ENCODE data around the gene HPS4. TPM values are rescaled to one million over a fixed set of nuclear protein-coding genes. Genes with fewer than 3 reads are reported as not detected.

HPS4 gene
- total RNA-seq, 1 donor from 2014 or later, result 28.4 TPM

DNA sequence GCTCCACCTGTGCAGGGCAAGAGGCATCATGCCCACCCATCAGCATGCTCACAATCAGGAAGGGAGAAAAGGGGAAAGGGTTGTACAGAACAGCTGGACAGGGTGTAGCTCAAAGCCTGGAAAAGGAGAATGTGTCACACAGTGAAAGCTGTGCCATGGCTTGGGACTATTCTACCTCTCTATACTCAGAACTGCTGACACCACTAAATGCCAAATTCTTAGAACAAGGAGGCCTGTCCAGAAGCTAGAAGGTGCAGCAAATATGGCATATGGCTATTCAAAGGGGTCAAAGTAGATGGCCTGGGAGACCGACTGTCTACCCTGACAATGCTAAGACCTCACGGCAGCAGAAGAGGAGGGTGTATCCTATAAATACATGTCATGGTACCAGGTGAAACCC is 12.8 kb downstream of the HPS4 start:
- no peak for DNase-seq (ENCODE audit: extremely low read depth, low read depth, low spot score)

DNA sequence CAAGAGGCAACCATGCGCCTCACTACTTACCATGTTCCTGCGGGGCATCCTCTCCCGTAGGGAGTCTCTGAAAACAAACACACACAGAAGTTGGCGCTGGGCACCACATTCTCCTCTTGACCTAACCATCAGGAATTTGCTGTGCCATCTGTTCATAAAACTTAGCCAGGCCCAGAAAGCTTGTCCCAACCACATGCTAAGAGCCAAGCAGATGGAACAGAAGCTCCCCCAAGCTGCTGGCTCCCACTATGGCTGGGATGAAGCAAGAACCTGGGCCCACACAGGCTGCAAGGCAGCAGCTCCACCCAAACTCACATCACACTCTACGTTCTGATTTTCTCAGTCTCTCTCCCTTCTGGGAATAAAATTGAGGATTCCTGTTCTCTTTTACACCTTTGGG is 17.4 kb downstream of the HPS4 start:
- DNase-seq (ENCODE audit: extremely low read depth, low read depth, low spot score), result no peak

- DNase-seq (ENCODE audit: extremely low read depth, low read depth, low spot score), result no peak
These were observed 19.3 kb downstream of the HPS4 start for GRCh38 chr22:26464312-26464711.

DNA sequence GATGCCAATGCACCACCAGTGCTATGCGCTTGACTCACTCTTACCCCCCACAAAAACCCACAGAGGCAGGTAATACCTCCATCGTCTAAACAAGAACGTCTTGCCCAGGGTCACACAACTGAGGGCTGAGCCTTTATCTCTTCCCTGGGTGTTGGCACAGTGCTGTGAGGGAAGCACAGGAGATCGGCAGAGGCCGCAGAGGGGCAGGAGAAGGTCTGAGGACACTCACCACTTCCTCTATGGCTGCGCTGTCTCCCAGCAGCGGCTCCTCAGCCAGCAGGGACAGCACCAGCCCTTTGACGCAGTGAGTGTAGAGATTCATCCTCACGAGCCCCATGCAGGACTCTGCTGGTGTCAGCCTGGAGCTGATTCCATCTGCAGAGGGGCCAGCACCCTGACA is 19.9 kb downstream of the HPS4 start:
- DNase-seq (ENCODE audit: extremely low read depth, low read depth, low spot score), result no peak

- no peak for DNase-seq (ENCODE audit: extremely low read depth, low read depth, low spot score)
These were observed 20.4 kb downstream of the HPS4 start for GRCh38 chr22:26463101-26463661.

- no peak for DNase-seq (ENCODE audit: extremely low read depth, low read depth, low spot score)
These were observed 20.9 kb downstream of the HPS4 start for GRCh38 chr22:26462641-26463040.

GRCh38 chr22:26462051-26462450 is 21.5 kb downstream of the HPS4 start:
- DNase-seq (ENCODE audit: extremely low read depth, low read depth, low spot score), result no peak

DNA sequence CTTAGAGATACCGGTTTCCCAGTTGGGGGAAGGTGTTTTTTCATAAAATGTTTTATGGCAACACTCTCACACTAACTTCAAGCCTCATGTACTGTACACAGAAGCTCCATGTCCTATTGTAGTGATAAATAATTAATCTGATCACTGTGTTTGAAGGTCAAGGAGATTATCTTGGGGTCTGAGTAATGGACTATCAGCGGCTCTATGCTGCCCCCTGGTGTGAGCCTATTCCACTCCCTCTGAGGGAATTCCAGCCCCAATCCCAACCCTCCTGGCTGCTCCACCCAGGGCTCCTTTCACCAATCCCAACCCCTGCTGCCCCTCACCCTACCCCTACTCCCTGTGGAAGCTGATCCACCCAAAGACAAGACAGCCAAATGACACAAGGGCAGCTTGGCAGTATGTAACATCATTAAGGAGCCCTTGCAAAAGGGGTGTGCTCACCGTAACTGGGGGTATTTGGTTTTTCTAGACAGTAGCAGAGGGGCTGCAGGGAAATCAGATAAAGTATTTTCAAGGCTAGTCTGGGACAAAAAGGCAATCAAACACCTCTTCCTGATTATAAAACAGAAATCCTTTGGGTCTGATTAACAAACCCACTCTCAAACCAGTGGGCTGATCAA is 22.3 kb downstream of the HPS4 start:
- DNase-seq (ENCODE audit: extremely low read depth, low read depth, low spot score), result no peak

- no peak for DNase-seq (ENCODE audit: extremely low read depth, low read depth, low spot score)
These were observed 23.4 kb downstream of the HPS4 start for GRCh38 chr22:26460202-26460601.

DNA sequence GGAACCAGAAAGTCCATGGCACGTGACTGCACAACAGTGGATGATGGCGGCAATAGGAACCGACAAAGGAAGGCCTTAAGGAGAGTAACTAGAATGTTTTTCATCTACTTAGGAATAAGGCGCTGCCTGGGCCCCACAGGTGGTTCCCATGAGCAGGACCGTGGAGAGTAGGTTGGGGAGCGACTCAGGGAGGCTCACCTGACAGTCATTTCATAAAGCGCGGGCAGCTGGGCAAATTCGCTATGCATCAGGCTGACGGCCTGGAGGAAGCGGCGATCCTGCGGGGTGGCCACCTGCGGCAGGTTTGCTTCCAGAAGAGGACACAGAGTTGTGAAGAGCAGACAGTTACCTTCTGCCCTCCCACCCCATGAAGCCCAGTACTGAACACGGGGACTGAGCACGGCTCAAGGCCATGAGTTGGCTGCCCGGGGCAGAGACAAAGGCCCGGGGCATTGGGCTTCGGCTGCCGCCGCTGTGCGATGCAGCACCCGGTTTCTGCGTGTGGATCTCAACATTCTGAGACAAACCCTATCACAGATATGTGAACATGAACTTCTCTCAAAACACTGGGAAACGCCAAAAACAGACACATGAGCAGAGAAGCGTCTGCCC is 25.8 kb downstream of the HPS4 start:
- no peak for DNase-seq (ENCODE audit: extremely low read depth, low read depth, low spot score)

- DNase-seq (ENCODE audit: extremely low read depth, low read depth, low spot score), result no peak
These were observed 29.6 kb downstream of the HPS4 start for GRCh38 chr22:26453812-26454500.

DNA sequence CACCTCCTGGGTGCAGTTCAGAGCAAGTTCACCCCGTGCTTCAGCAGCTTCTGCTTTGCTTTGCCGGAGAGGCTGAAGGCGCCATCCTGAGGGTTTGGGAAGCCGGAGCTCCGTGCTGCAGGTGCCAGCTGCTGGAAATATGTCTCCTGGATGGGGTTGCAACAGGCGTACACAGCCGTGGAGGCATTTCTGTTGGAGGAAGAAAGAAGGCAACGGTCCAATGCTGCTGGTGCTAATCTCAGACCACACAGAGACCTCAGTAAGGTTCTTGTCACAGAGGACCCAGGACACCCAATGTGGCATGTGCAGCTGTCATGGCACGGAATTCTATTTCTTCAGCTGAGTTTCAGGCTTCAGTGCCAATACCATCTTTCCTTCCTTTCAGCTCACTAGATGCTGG is 30.4 kb downstream of the HPS4 start:
- no peak for DNase-seq (ENCODE audit: extremely low read depth, low read depth, low spot score)

DNA sequence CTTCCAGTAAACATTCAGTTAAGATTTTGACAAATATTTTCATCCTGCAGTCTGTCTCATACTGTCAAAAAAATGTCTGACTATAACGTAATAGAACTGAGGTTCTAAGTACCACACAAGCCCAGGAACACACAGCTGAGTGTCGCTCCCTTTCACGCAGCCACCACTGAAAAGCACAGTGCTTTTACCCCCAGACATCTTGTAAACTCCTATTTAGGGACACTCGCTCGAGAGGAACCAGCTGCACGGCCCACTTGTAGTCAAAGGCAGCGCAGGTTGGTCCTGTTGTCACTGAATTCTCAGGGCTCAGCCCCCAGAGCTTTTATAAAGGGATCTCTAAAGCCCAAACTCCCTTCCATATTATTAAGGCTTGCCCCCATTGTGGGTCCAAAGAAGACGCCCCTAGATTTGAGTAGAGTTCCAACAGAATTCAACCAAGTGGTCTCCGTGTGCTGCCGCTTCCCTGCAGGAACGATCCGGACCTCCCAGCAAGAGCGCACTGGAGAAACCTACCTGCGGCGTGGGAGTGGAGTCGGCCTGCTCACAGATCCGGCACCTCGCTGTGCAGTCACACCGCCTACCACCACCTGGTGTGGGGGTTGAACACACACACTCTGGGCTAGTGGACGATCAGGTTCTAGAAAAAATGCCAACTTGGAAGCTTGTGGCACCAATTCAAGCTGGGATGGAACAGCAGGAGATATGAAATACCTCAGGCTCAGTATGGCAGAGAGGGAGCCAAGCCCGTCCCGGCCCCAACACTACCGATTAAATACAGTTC is 31.2 kb downstream of the HPS4 start:
- DNase-seq (ENCODE audit: extremely low read depth, low read depth, low spot score), result no peak

GRCh38 chr22:26450453-26451185 is 33.0 kb downstream of the HPS4 start:
- no peak for DNase-seq (ENCODE audit: extremely low read depth, low read depth, low spot score)

GRCh38 chr22:26448941-26449340 is 34.6 kb downstream of the HPS4 start:
- DNase-seq (ENCODE audit: extremely low read depth, low read depth, low spot score), result no peak

DNA sequence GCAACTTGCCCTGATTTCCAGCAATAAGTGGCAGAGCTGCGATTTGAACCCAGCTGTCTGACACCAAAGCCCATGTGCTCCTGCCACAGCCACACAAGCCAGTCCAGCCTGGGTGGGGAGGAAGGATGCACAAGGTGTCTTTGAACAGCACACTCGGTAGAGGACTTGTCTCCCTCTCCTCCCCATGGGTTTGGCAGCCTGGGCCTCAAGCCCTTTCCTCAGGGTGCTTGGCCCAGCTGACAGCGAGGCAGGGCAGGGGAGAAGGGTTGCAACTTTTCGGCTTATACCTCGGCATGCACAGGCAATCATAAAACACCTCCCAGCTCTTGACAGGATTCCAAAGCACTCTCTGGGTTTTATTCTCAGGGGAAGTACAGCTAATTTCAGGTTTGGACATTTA is 35.2 kb downstream of the HPS4 start:
- no peak for DNase-seq (ENCODE audit: extremely low read depth, low read depth, low spot score)

- DNase-seq (ENCODE audit: extremely low read depth, low read depth, low spot score), result no peak
These were observed 35.8 kb downstream of the HPS4 start for GRCh38 chr22:26447584-26448329.

DNA sequence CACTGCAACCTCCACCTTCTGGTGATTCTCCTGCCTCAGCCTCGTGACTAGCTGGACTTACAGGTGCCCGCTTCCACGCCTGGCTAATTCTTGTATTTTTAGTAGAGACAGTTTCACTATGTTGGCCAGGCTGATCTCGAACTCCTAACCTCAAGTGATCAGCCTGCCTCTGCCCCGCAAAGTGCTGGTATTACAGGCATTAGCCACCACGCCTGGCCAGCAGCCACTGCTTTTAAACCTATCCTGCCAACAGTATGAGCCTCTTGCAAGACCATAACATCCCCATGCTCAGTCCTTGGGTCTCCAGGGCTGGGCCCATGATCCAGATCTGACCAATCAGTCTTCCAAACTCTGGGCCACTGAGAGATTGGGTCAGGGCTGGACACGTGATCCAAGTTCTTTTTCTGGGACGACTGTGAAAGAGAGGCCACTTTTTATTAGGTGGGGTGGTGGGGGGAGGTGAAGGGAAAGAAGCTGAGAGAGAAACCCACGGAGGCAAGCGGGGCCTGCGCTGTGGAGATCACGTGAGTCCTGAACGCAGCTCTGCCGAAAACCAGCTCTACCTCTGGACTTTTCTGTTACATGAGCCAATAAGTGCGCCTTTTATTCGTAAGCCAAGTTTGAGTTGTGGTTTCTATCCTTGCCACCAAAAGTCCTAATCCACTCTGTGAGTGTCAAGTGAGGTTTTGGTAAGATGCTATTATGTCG is 36.6 kb downstream of the HPS4 start:
- no peak for DNase-seq (ENCODE audit: extremely low read depth, low read depth, low spot score)

DNA sequence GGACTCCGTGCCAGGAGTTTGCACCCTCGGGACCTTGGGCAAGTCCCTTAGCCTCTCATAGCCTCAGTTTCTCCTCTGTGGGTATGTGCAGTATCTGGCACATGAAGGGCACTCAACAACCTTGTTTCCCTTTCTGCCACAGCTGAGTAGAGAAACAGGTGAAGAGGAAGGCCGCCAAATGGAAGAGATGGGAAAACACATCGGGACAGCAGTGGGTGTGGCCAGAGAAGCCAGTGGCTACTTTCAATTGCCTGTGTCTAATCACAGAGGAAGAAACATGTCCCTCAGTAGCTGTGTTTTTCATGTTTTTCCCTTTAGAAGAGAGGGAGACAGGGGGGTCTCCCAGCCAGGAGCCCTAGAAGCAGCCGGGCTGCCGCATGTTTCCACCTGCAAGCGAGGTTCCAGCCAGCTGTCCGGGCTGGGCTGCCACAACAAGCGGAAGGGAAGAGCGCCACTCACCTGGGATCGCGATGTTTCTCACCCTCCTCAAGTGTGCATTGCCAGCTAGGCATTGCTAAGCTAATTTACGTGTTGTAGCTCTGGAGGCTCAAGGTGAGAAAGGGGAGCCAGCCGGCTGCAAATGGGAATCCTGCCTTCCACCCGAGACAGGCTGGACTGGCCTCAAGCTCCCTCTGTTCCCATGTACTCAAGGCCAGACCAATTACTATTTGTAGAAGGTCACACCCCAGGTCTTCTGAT is 37.9 kb downstream of the HPS4 start:
- no peak for DNase-seq (ENCODE audit: extremely low read depth, low read depth, low spot score)

Measured in glomerular endothelial cell (primary cell).